MCF 10A (cell line): ENCODE data around the gene BTBD2. TPM values are rescaled to one million over a fixed set of nuclear protein-coding genes. Genes with fewer than 3 reads are reported as not detected.
A peak's percentile ranks its signal among the peaks of the same experiment; 100 is the strongest.

ENCODE experiments used
- BruUV-seq: library from RNA; stranded (reverse); fragments of 400-500 nt; replicated peaks from 2 replicates; lab custom pipeline; 2021; lab: Mats Ljungman, UMichigan
- CTCF ChIA-PET: fragments of 300-600 bp; sonication (Branson Sonifier 250); formaldehyde crosslinking; extraction: SDS; loops from one replicate; lab custom pipeline; 2021; ENCODE audit warnings: antibody characterized with exemption, inconsistent platforms; lab: Yijun Ruan, JAX
- POLR2A ChIA-PET: fragments of 300-600, 350-650 bp; sonication (Branson Sonifier 250); formaldehyde crosslinking; extraction: SDS; loops from one replicate; lab custom pipeline; 2020; ENCODE audit warnings: antibody characterized with exemption, inconsistent platforms; lab: Yijun Ruan, JAX
- DNase-seq: peaks from one replicate; pipeline ENCODE4 v3.0.0-alpha.2; 2018; ENCODE audit not compliant: unreplicated experiment
- H3K27ac Mint-ChIP-seq: one replicate; pipeline ENCODE4 v1.8.0; 2022; ENCODE audit warnings: mild to moderate bottlenecking, low read depth, mixed read lengths; ENCODE audit not compliant: unreplicated experiment
- H3K27me3 Mint-ChIP-seq: one replicate; pipeline ENCODE4 v1.8.0; 2022; ENCODE audit warnings: mixed read lengths; ENCODE audit not compliant: insufficient read depth, unreplicated experiment
- H3K36me3 Mint-ChIP-seq: one replicate; pipeline ENCODE4 v1.8.0; 2022; ENCODE audit warnings: mild to moderate bottlenecking, moderate library complexity, mixed read lengths; ENCODE audit not compliant: insufficient read depth, unreplicated experiment
- H3K4me1 Mint-ChIP-seq: one replicate; pipeline ENCODE4 v1.8.0; 2022; ENCODE audit warnings: mixed read lengths; ENCODE audit not compliant: insufficient read depth, unreplicated experiment
- H3K4me3 Mint-ChIP-seq: one replicate; pipeline ENCODE4 v1.8.0; 2022; ENCODE audit warnings: mild to moderate bottlenecking, moderate library complexity, mixed read lengths; ENCODE audit not compliant: unreplicated experiment
- H3K9me3 Mint-ChIP-seq: one replicate; pipeline ENCODE4 v1.8.0; 2022; ENCODE audit warnings: mixed read lengths; ENCODE audit not compliant: unreplicated experiment
- CTCF ChIP-seq: fragments of 200-600 bp; IDR thresholded peaks from one replicate; pipeline ENCODE4 v1.8.0; 2022; ENCODE audit warnings: antibody characterized with exemption, mild to moderate bottlenecking; ENCODE audit not compliant: unreplicated experiment
- intact Hi-C: fragments of 100-400 bp; cut with micrococcal nuclease; formaldehyde crosslinking; loops from 2 replicates; pipeline ENCODE4 v1.14.1; 2022
- total RNA-seq: library from RNA; stranded (reverse); gene quantifications from 2 replicates; pipeline ENCODE4 v1.2.3, GENCODE V29; 2022

BTBD2 gene
- total RNA-seq, 1 experiment from 2014 or later: 53.1 TPM

DNA sequence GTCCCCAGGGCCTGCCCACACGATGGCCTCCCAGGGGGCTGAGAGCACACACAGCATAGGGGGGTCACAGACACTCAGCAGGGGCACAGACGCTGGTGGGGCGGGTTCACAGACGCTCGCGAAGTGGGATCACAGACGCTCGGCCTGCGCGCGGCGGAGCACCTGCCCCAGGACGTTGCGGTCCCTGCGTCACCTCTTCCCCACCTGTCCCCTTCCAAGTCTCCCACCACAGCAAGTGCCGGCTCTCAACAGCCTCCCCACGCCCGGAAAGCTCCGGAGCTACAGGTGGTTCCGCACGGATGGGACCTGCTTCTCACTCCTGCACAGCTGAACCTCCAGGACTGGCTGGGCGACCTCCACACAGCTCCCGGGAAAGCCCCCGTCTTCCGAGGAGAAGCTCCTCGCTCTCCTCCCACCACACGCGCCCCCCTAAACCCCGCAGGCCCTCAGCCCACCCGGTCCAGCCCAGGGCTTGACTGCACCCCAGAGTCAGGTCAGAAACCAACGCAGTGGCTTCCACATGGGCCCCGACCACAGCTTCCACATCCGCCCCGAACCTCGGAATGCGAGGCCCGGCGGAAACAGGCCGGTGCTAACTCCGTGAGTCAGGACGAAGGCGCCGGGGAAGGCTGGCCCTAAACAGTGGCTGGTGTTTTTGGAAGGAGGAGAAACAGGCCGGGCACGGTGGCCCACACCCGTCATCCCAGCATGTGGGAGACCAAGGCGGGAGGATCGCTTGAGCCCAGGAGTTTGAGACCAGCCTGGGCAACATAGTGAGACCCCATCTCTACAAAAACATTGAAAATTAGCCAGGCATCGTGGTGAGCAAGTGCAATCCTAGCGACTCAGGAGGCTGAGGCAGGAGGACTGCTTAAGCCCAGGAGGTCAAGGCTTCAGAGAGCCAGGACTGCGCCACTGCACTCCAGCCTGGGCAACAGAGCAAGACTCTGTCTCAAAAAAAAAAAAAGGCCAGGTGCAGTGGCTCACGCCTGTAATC lies 16.5 kb downstream of the BTBD2 start:
- TF ChIP-seq CTCF: no peak
- CTCF ChIA-PET: no interaction called here
- Mint-ChIP-seq H3K4me1 (peaks cover 6% of the 10 kb centered on the region), H3K36me3 (peaks cover 81% of the 10 kb centered on the region), H3K27me3 (no peaks in the 10 kb centered on the region), H3K27ac (no peak overlapping the region), H3K4me3 (no peak overlapping the region), H3K9me3 (no peaks in the 10 kb centered on the region)
- POLR2A ChIA-PET: no interaction called here
- DNase-seq: no peak
- BruUV-seq: no TSS peak
- intact Hi-C loops: no loop called here

- no TSS peak for BruUV-seq
- Mint-ChIP-seq H3K4me3 (no peak overlapping the region), H3K27ac (no peak overlapping the region), H3K36me3 (peaks cover 77% of the 10 kb centered on the region), H3K9me3 (no peaks in the 10 kb centered on the region), H3K27me3 (no peaks in the 10 kb centered on the region), H3K4me1 (peaks cover 6% of the 10 kb centered on the region)
- no peak for TF ChIP-seq CTCF
- DNase-seq: no peak
- ChIA-PET POLR2A (interaction anchor here (0.7 to 1.8 kb wide), 2 partner anchors 9 to 77 kb away, joined by 3 to 4 read pairs; no protein-coding TSS in a partner anchor), CTCF (interaction anchor here (1.6 kb wide), 1 partner anchor 70 kb away, joined by 3 read pairs; no protein-coding TSS in a partner anchor)
- intact Hi-C loops: no loop called here
Measured at GRCh38 chr19:1997353-1998233, 17.9 kb downstream of the BTBD2 start.

DNA sequence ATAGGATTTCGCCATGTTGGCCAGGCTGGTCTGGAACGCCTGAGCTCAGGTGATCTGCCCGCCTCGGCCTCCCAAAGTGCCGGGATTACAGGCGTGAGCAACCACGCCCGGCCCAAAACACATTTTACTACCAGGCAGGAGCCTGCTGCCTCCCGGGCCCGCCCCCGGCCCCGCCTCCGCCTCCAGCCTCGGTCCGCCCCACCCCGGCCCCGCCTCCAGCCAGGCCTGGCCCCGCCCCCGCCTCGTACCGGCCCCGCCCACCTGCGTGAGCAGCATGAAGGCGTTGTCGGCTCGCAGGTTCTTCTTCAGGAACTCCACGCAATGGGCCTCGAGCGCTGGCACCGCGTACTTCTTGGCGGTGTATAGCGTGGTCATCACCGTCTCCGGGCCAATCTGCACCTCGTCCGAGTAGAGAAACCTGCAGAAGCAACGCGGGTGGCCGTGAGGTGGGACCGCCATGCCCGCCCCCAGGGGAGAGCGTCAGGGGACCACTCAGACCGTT lies 22.7 kb downstream of the BTBD2 start:
- no peak overlapping the region for H3K4me3 Mint-ChIP-seq
- POLR2A ChIA-PET: interaction anchor here (0.6 to 0.7 kb wide), 2 partner anchors 218 to 536 kb away, joined by 3 read pairs; no protein-coding TSS in a partner anchor
- no peak for TF ChIP-seq CTCF
- intact Hi-C loops: no loop called here
- peaks cover 2% of the 10 kb centered on the region for H3K4me1 Mint-ChIP-seq
- peak; percentile 13 for DNase-seq
- no peaks in the 10 kb centered on the region for H3K9me3 Mint-ChIP-seq
- peaks cover 87% of the 10 kb centered on the region for H3K36me3 Mint-ChIP-seq
- no peak overlapping the region for H3K27ac Mint-ChIP-seq
- H3K27me3 Mint-ChIP-seq: no peaks in the 10 kb centered on the region
- BruUV-seq: no TSS peak
- CTCF ChIA-PET: interaction anchor here (0.5 to 0.6 kb wide), 2 partner anchors 132 to 366 kb away, joined by 3 to 4 read pairs; no protein-coding TSS in a partner anchor
